IPS DF 6.9 (cell line): ENCODE measurements around the gene MPRIP.

Source experiments
- DNase-seq: peaks from one replicate; pipeline ENCODE4 v3.0.0-alpha.2; 2013; ENCODE audit warnings: low read depth, low spot score
- H3K27ac ChIP-seq: one replicate; pipeline ENCODE4 v1.5.1; 2013; ENCODE audit warnings: low read length, control low read depth
- H3K27me3 ChIP-seq: 2 replicates; pipeline ENCODE4 v1.6.1; 2013; ENCODE audit warnings: mild to moderate bottlenecking, low read length; ENCODE audit not compliant: control insufficient read depth, insufficient read depth
- H3K36me3 ChIP-seq: 2 replicates; pipeline ENCODE4 v1.6.1; 2013; ENCODE audit warnings: low read length; ENCODE audit not compliant: control insufficient read depth, insufficient read depth
- H3K4me1 ChIP-seq: 2 replicates; pipeline ENCODE4 v1.6.1; 2013; ENCODE audit warnings: low read length; ENCODE audit not compliant: control insufficient read depth, insufficient read depth
- H3K4me3 ChIP-seq: 2 replicates; pipeline ENCODE4 v1.5.1; 2013; ENCODE audit warnings: mild to moderate bottlenecking, low read length
- H3K9me3 ChIP-seq: 2 replicates; pipeline ENCODE4 v1.6.1; 2013; ENCODE audit warnings: low read length, inconsistent platforms; ENCODE audit not compliant: control insufficient read depth, insufficient read depth
- WGBS: extraction: QIAGEN DNeasy Blood & Tissue Kit; methylation state at CpG from one replicate; pipeline ENCODE4 v1.1.7; 2013; ENCODE audit warnings: mixed read lengths, missing lambda C conversion rate; ENCODE audit not compliant: insufficient read length, insufficient coverage; 5-methylcytosine and 5-hydroxymethylcytosine counted together

MPRIP gene

GRCh38 chr17:17072546-17072945, 30.3 kb downstream of the MPRIP start:
- Histone ChIP-seq H3K4me3 (no peak overlapping the region), H3K9me3 (no peaks in the 10 kb centered on the region), H3K4me1 (no peaks in the 10 kb centered on the region), H3K27me3 (no peaks in the 10 kb centered on the region), H3K36me3 (peaks cover 3% of the 10 kb centered on the region; the same call in 1 of the 2 replicates), H3K27ac (no peak overlapping the region)
- WGBS: no CpG with 5 or more reads among the region's 5 CpGs
- no peak for DNase-seq

GRCh38 chr17:17073030-17073564, 30.8 kb downstream of the MPRIP start:
- no peaks in the 10 kb centered on the region for H3K4me1 ChIP-seq
- WGBS: no CpG with 5 or more reads among the region's 12 CpGs
- peaks cover 6% of the 10 kb centered on the region; the same call in 1 of the 2 replicates for H3K36me3 ChIP-seq
- no peaks in the 10 kb centered on the region for H3K27me3 ChIP-seq
- H3K27ac ChIP-seq: no peak overlapping the region
- no peaks in the 10 kb centered on the region for H3K9me3 ChIP-seq
- H3K4me3 ChIP-seq: no peak overlapping the region
- no peak for DNase-seq

- Histone ChIP-seq H3K9me3 (no peaks in the 10 kb centered on the region), H3K27me3 (no peaks in the 10 kb centered on the region), H3K4me3 (no peak overlapping the region), H3K27ac (no peak overlapping the region), H3K36me3 (peaks cover 6% of the 10 kb centered on the region; the same call in 1 of the 2 replicates), H3K4me1 (no peaks in the 10 kb centered on the region)
- no CpG with 5 or more reads among the region's 15 CpGs for WGBS
- no peak for DNase-seq
Measured at GRCh38 chr17:17073581-17074403, 31.5 kb downstream of the MPRIP start.

GRCh38 chr17:17075125-17075781, 33.0 kb downstream of the MPRIP start:
- no CpG with 5 or more reads among the region's 11 CpGs for WGBS
- Histone ChIP-seq H3K27ac (no peak overlapping the region), H3K36me3 (peaks cover 6% of the 10 kb centered on the region; the same call in 1 of the 2 replicates), H3K9me3 (no peaks in the 10 kb centered on the region), H3K4me1 (no peaks in the 10 kb centered on the region), H3K27me3 (no peaks in the 10 kb centered on the region), H3K4me3 (no peak overlapping the region; the same call in 1 of the 2 replicates)
- DNase-seq: no peak

- Histone ChIP-seq H3K4me3 (no peak overlapping the region), H3K4me1 (no peaks in the 10 kb centered on the region; the same call in 1 of the 2 replicates), H3K27ac (no peak overlapping the region), H3K36me3 (peaks cover 6% of the 10 kb centered on the region; the same call in 1 of the 2 replicates), H3K27me3 (no peaks in the 10 kb centered on the region), H3K9me3 (no peaks in the 10 kb centered on the region)
- DNase-seq: no peak
- no CpG with 5 or more reads among the region's 5 CpGs for WGBS
Measured at GRCh38 chr17:17076066-17076465, 33.8 kb downstream of the MPRIP start.

- Histone ChIP-seq H3K9me3 (no peaks in the 10 kb centered on the region), H3K36me3 (peaks cover 3% of the 10 kb centered on the region; the same call in 1 of the 2 replicates), H3K4me1 (no peaks in the 10 kb centered on the region; the same call in 1 of the 2 replicates)
Measured at GRCh38 chr17:17077101-17077500, 34.8 kb downstream of the MPRIP start.

GRCh38 chr17:17077861-17078732, 35.8 kb downstream of the MPRIP start:
- no peaks in the 10 kb centered on the region for H3K9me3 ChIP-seq
- no peaks in the 10 kb centered on the region; the same call in 1 of the 2 replicates for H3K4me1 ChIP-seq
- no peak overlapping the region for H3K27ac ChIP-seq
- H3K4me3 ChIP-seq: no peak overlapping the region
- peaks cover 3% of the 10 kb centered on the region; the same call in 1 of the 2 replicates for H3K36me3 ChIP-seq
- no peaks in the 10 kb centered on the region for H3K27me3 ChIP-seq
- no CpG with 5 or more reads among the region's 15 CpGs for WGBS
- no peak for DNase-seq

More at GRCh38 chr17:17077101-17077500, 34.8 kb downstream of the MPRIP start:
- H3K4me3 ChIP-seq: no peak overlapping the region
- WGBS: no CpG with 5 or more reads among the region's 6 CpGs
- H3K27ac ChIP-seq: no peak overlapping the region
- no peak for DNase-seq
- H3K27me3 ChIP-seq: no peaks in the 10 kb centered on the region

GRCh38 chr17:17078832-17079231, 36.6 kb downstream of the MPRIP start:
- Histone ChIP-seq H3K9me3 (no peaks in the 10 kb centered on the region), H3K36me3 (peaks cover 3% of the 10 kb centered on the region; the same call in 1 of the 2 replicates), H3K27me3 (no peaks in the 10 kb centered on the region), H3K4me1 (no peaks in the 10 kb centered on the region; the same call in 1 of the 2 replicates), H3K4me3 (no peak overlapping the region), H3K27ac (no peak overlapping the region)
- no peak for DNase-seq
- WGBS: no CpG with 5 or more reads among the region's 7 CpGs

GRCh38 chr17:17079336-17079735, 37.1 kb downstream of the MPRIP start:
- no CpG with 5 or more reads among the region's 4 CpGs for WGBS
- DNase-seq: no peak
- Histone ChIP-seq H3K27ac (no peak overlapping the region), H3K4me3 (no peak overlapping the region), H3K4me1 (no peaks in the 10 kb centered on the region; the same call in 1 of the 2 replicates), H3K27me3 (no peaks in the 10 kb centered on the region), H3K9me3 (no peaks in the 10 kb centered on the region), H3K36me3 (0 out of 2 replicates have a peak, but pooled peaks cover 3% of the 10 kb centered on the region)
